MCF 10A (cell line): Measurements from ENCODE around the gene RXRA. TPM values are rescaled to one million over a fixed set of nuclear protein-coding genes. Genes with fewer than 3 reads are reported as not detected.

ENCODE experiments used
- BruUV-seq: library from RNA; stranded (reverse); fragments of 400-500 nt; replicated peaks from 2 replicates; lab custom pipeline; 2021; lab: Mats Ljungman, UMichigan
- CTCF ChIA-PET: fragments of 300-600 bp; sonication (Branson Sonifier 250); formaldehyde crosslinking; extraction: SDS; loops from one replicate; lab custom pipeline; 2021; ENCODE audit warnings: antibody characterized with exemption, inconsistent platforms; lab: Yijun Ruan, JAX
- POLR2A ChIA-PET: fragments of 300-600, 350-650 bp; sonication (Branson Sonifier 250); formaldehyde crosslinking; extraction: SDS; loops from one replicate; lab custom pipeline; 2020; ENCODE audit warnings: antibody characterized with exemption, inconsistent platforms; lab: Yijun Ruan, JAX
- DNase-seq: peaks from one replicate; pipeline ENCODE4 v3.0.0-alpha.2; 2018; ENCODE audit not compliant: unreplicated experiment
- H3K27ac Mint-ChIP-seq: one replicate; pipeline ENCODE4 v1.8.0; 2022; ENCODE audit warnings: mild to moderate bottlenecking, low read depth, mixed read lengths; ENCODE audit not compliant: unreplicated experiment
- H3K27me3 Mint-ChIP-seq: one replicate; pipeline ENCODE4 v1.8.0; 2022; ENCODE audit warnings: mixed read lengths; ENCODE audit not compliant: insufficient read depth, unreplicated experiment
- H3K36me3 Mint-ChIP-seq: one replicate; pipeline ENCODE4 v1.8.0; 2022; ENCODE audit warnings: mild to moderate bottlenecking, moderate library complexity, mixed read lengths; ENCODE audit not compliant: insufficient read depth, unreplicated experiment
- H3K4me1 Mint-ChIP-seq: one replicate; pipeline ENCODE4 v1.8.0; 2022; ENCODE audit warnings: mixed read lengths; ENCODE audit not compliant: insufficient read depth, unreplicated experiment
- H3K4me3 Mint-ChIP-seq: one replicate; pipeline ENCODE4 v1.8.0; 2022; ENCODE audit warnings: mild to moderate bottlenecking, moderate library complexity, mixed read lengths; ENCODE audit not compliant: unreplicated experiment
- H3K9me3 Mint-ChIP-seq: one replicate; pipeline ENCODE4 v1.8.0; 2022; ENCODE audit warnings: mixed read lengths; ENCODE audit not compliant: unreplicated experiment
- CTCF ChIP-seq: fragments of 200-600 bp; IDR thresholded peaks from one replicate; pipeline ENCODE4 v1.8.0; 2022; ENCODE audit warnings: antibody characterized with exemption, mild to moderate bottlenecking; ENCODE audit not compliant: unreplicated experiment
- intact Hi-C: fragments of 100-400 bp; cut with micrococcal nuclease; formaldehyde crosslinking; loops from 2 replicates; pipeline ENCODE4 v1.14.1; 2022
- total RNA-seq: library from RNA; stranded (reverse); gene quantifications from 2 replicates; pipeline ENCODE4 v1.2.3, GENCODE V29; 2022

The RXRA gene
- total RNA-seq, 1 experiment from 2014 or later: 65.5 TPM

GRCh38 chr9:134315716-134316448 lies 10.4 kb upstream of the RXRA start:
- TF ChIP-seq CTCF: no peak
- CTCF ChIA-PET: no interaction called here
- H3K36me3 Mint-ChIP-seq: no peaks in the 10 kb centered on the region
- H3K4me1 Mint-ChIP-seq: no peaks in the 10 kb centered on the region
- peaks cover 13% of the 10 kb centered on the region for H3K27me3 Mint-ChIP-seq
- H3K9me3 Mint-ChIP-seq: no peaks in the 10 kb centered on the region
- POLR2A ChIA-PET: no interaction called here
- intact Hi-C loops: no loop called here
- DNase-seq: no peak
- no peak overlapping the region for H3K27ac Mint-ChIP-seq
- BruUV-seq: no TSS peak
- no peak overlapping the region for H3K4me3 Mint-ChIP-seq

GRCh38 chr9:134316449-134317160 lies 9.7 kb upstream of the RXRA start:
- Mint-ChIP-seq H3K27ac (no peak overlapping the region), H3K36me3 (no peaks in the 10 kb centered on the region), H3K27me3 (peaks cover 13% of the 10 kb centered on the region), H3K4me1 (no peaks in the 10 kb centered on the region), H3K9me3 (no peaks in the 10 kb centered on the region), H3K4me3 (no peak overlapping the region)
- BruUV-seq: no TSS peak
- peak; percentile 17 for DNase-seq
- intact Hi-C loops: no loop called here
- ChIA-PET CTCF (no interaction called here), POLR2A (no interaction called here)
- TF ChIP-seq CTCF: no peak

GRCh38 chr9:134317400-134317789 lies 8.9 kb upstream of the RXRA start:
- no TSS peak for BruUV-seq
- POLR2A ChIA-PET: interaction anchor here (1.6 kb wide), 1 partner anchor 33 kb away, joined by 3 read pairs; no protein-coding TSS in a partner anchor

More at GRCh38 chr9:134317400-134317789, 8.9 kb upstream of the RXRA start:
- H3K4me1 Mint-ChIP-seq: no peaks in the 10 kb centered on the region
- H3K27ac Mint-ChIP-seq: no peak overlapping the region
- H3K36me3 Mint-ChIP-seq: peaks cover 4% of the 10 kb centered on the region
- TF ChIP-seq CTCF: no peak
- no peak overlapping the region for H3K4me3 Mint-ChIP-seq
- no peak for DNase-seq
- CTCF ChIA-PET: no interaction called here
- intact Hi-C loops: no loop called here
- H3K27me3 Mint-ChIP-seq: peaks cover 10% of the 10 kb centered on the region
- H3K9me3 Mint-ChIP-seq: no peaks in the 10 kb centered on the region
